ELF-1 (cell line): ENCODE measurements around the gene LCE3B.
A peak's percentile ranks its signal among the peaks of the same experiment; 100 is the strongest.
"Not testable (repeated sequence)": the region's sequence is repeated elsewhere in the genome, so short reads cannot be mapped to it uniquely, and the experiment has no call there.

ENCODE experiments used
- DNase-seq: peaks from one replicate; pipeline ENCODE4 v3.0.0-alpha.2; 2016; ENCODE audit warnings: low read depth, low spot score

LCE3B gene

GRCh38 chr1:152613511-152613910 lies at the start of gene LCE3B:
Gene LCE3B, plus strand, starts transcription at chr1:152613811. Its CDS starts 0 bp downstream, at chr1:152613811.
- no peak for DNase-seq

GRCh38 chr1:152565115-152565514 lies 48.5 kb upstream of the LCE3B start:
- no peak for DNase-seq

- DNase-seq = no peak
These were observed 47.9 kb upstream of the LCE3B start for GRCh38 chr1:152565535-152566215.

GRCh38 chr1:152566681-152567080 lies 46.9 kb upstream of the LCE3B start, which contains the start of gene LCE3E:
Gene LCE3E, minus strand, starts transcription at chr1:152566780. Its CDS starts 572 bp downstream, at chr1:152566208.
- DNase-seq = no peak

- DNase-seq = no peak
These were observed 36.4 kb upstream of the LCE3B start for GRCh38 chr1:152577168-152577567.

GRCh38 chr1:152579526-152579925 lies 34.1 kb upstream of the LCE3B start:
- DNase-seq = not testable (repeated sequence)

- DNase-seq = no peak
These were observed 33.2 kb upstream of the LCE3B start, which contains the start of gene LCE3D for GRCh38 chr1:152580433-152580832. Gene LCE3D, minus strand, starts transcription at chr1:152580516. Its CDS starts 580 bp downstream, at chr1:152579936.

GRCh38 chr1:152582647-152583046 lies 31.0 kb upstream of the LCE3B start:
- DNase-seq = no peak

GRCh38 chr1:152585586-152585985 lies 28.0 kb upstream of the LCE3B start:
- DNase-seq = no peak

GRCh38 chr1:152596986-152597385 lies 16.6 kb upstream of the LCE3B start:
- no peak for DNase-seq

GRCh38 chr1:152599934-152600333 lies 13.7 kb upstream of the LCE3B start, which contains the start of gene LCE3C:
Gene LCE3C, plus strand, starts transcription at chr1:152600234. Its CDS starts 498 bp downstream, at chr1:152600732.
- DNase-seq = no peak

GRCh38 chr1:152621993-152622392 lies 8.4 kb downstream of the LCE3B start:
- DNase-seq = no peak

- DNase-seq = no peak
These were observed 9.2 kb downstream of the LCE3B start, which contains the start of gene LCE3A for GRCh38 chr1:152622803-152623202. Gene LCE3A, minus strand, starts transcription at chr1:152623103. Its CDS starts 0 bp downstream, at chr1:152623103.

- peak; percentile 1 for DNase-seq
These were observed 9.7 kb downstream of the LCE3B start for GRCh38 chr1:152623203-152623844.

- DNase-seq = no peak
These were observed 13.1 kb downstream of the LCE3B start for GRCh38 chr1:152626744-152627143.

GRCh38 chr1:152630596-152630995 lies 17.0 kb downstream of the LCE3B start:
- DNase-seq = no peak

GRCh38 chr1:152640351-152640750 lies 26.7 kb downstream of the LCE3B start:
- no peak for DNase-seq

- no peak for DNase-seq
These were observed 30.3 kb downstream of the LCE3B start for GRCh38 chr1:152643945-152644344.

- no peak for DNase-seq
These were observed 31.5 kb downstream of the LCE3B start for GRCh38 chr1:152645146-152645545.

- DNase-seq = no peak
These were observed 33.0 kb downstream of the LCE3B start for GRCh38 chr1:152646656-152647055.

- peak; percentile 81 for DNase-seq
These were observed 40.5 kb downstream of the LCE3B start for GRCh38 chr1:152654110-152654509.

GRCh38 chr1:152656459-152656858 lies 42.8 kb downstream of the LCE3B start:
- DNase-seq = no peak

- DNase-seq = no peak
These were observed 44.1 kb downstream of the LCE3B start for GRCh38 chr1:152657677-152658076.
